Keratinocyte (primary cell): Measurements from ENCODE around the gene IFNAR1.

Experiments used
- EZH2 ChIP-seq: IDR thresholded peaks from one replicate; pipeline ENCODE4 v1.6.1; 2012; ENCODE audit warnings: inconsistent platforms, mild to moderate bottlenecking, low read length, moderate library complexity
- TF ChIP-seq, protein P1 (sequence below), 3 experiments: IDR thresholded peaks in 1 of 3; conservative IDR thresholded peaks in 1 of 3; optimal IDR thresholded peaks in 1 of 3; 2 replicates in 2 of 3; 3 replicates in 1 of 3; pipeline versions ENCODE3 to v1.5.1; 2011; ENCODE audit warnings: low read length in 3 of 3, mild to moderate bottlenecking in 3 of 3, moderate library complexity in 2 of 3, control low read depth in 1 of 3, inconsistent platforms in 1 of 3; ENCODE audit not compliant: insufficient read depth in 2 of 3; ENCODE audit errors: extremely low read depth in 1 of 3

DNA sequence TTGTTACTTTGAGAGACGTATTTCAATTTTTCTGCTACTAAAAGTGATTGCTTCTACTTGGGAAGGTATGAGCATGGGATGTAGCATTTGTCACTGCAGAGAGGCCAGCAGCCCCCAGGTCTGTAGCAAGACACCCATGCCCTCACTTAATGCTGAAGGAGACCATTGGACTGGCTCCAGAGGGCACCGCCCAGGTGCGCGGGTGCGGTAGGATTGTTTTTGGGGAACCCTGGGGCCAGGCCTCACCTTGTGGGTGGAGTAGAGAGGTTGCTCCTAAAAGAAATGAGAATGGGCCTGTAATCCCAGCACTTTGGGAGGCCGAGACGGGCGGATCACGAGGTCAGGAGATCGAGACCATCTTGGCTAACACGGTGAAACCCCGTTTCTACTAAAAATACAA, 47.8 kb downstream of the IFNAR1 start:
- TF ChIP-seq, protein P1, sequence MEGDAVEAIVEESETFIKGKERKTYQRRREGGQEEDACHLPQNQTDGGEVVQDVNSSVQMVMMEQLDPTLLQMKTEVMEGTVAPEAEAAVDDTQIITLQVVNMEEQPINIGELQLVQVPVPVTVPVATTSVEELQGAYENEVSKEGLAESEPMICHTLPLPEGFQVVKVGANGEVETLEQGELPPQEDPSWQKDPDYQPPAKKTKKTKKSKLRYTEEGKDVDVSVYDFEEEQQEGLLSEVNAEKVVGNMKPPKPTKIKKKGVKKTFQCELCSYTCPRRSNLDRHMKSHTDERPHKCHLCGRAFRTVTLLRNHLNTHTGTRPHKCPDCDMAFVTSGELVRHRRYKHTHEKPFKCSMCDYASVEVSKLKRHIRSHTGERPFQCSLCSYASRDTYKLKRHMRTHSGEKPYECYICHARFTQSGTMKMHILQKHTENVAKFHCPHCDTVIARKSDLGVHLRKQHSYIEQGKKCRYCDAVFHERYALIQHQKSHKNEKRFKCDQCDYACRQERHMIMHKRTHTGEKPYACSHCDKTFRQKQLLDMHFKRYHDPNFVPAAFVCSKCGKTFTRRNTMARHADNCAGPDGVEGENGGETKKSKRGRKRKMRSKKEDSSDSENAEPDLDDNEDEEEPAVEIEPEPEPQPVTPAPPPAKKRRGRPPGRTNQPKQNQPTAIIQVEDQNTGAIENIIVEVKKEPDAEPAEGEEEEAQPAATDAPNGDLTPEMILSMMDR (optimal IDR thresholded peaks at IDR 0.05 in 1 of 3, IDR thresholded peaks at IDR 0.05 in 1 of 3, conservative IDR thresholded peaks at IDR 0.05 in 1 of 3; ENCODE audit: extremely low read depth in 1 of 3, insufficient read depth in 2 of 3, low read length in 3 of 3): no peak
- TF ChIP-seq EZH2: no peak
